ENCODE results near the gene ANKS1B. TPM values are rescaled to one million over a fixed set of nuclear protein-coding genes. Genes with fewer than 3 reads are reported as not detected.

Gene ANKS1B
- total RNA-seq, 1 experiment from 2014 or later = 9.7 TPM

GRCh38 chr12:99232324-99232723 lies 752.4 kb downstream of the ANKS1B start:
- DNase-seq (ENCODE audit: low read depth, low spot score) (no peak), ATAC-seq (no peak)
- intact Hi-C loops (cut with micrococcal nuclease; ENCODE audit: unreplicated experiment) (no loop called here), in situ Hi-C loops (cut with HindIII; ENCODE audit: low pct_unique_long_range_greater_than_20kb, low sequenced_read_pairs) (no loop called here)
- no peak overlapping the region for H3K4me3 ChIP-seq (ENCODE audit: low read depth in 2 of 2, low read length in 2 of 2)
- H3K36me3 ChIP-seq (ENCODE audit: control insufficient read depth, insufficient read depth, low read length) = no peaks in the 10 kb centered on the region
- no peaks in the 10 kb centered on the region for H3K4me1 ChIP-seq (ENCODE audit: control insufficient read depth, insufficient read depth, low read length)
- CTCF ChIA-PET = no interaction called here
- POLR2A ChIA-PET = no interaction called here
- H3K27ac ChIP-seq (ENCODE audit: low read length) = no peak overlapping the region
- no peaks in the 10 kb centered on the region for H3K27me3 ChIP-seq (ENCODE audit: control insufficient read depth, insufficient read depth, low read length)
- no peaks in the 10 kb centered on the region for H3K9me3 ChIP-seq (ENCODE audit: control insufficient read depth, insufficient read depth, low read depth, low read length)
- no TSS peak for BruUV-seq (replicated peaks)
- no peak for TF ChIP-seq POLR2AphosphoS5 (IDR thresholded peaks at IDR 0.05; ENCODE audit: low read depth, low read length)

GRCh38 chr12:99231031-99231430 lies 753.7 kb downstream of the ANKS1B start:
- intact Hi-C loops (cut with micrococcal nuclease; ENCODE audit: unreplicated experiment) = no loop called here
- no peaks in the 10 kb centered on the region for H3K9me3 ChIP-seq (ENCODE audit: control insufficient read depth, insufficient read depth, low read depth, low read length)
- ATAC-seq (no peak), DNase-seq (ENCODE audit: low read depth, low spot score) (no peak)
- in situ Hi-C loops (cut with HindIII; ENCODE audit: low pct_unique_long_range_greater_than_20kb, low sequenced_read_pairs) = no loop called here
- no peaks in the 10 kb centered on the region for H3K36me3 ChIP-seq (ENCODE audit: control insufficient read depth, insufficient read depth, low read length)
- H3K4me1 ChIP-seq (ENCODE audit: control insufficient read depth, insufficient read depth, low read length) = no peaks in the 10 kb centered on the region
- POLR2A ChIA-PET = no interaction called here
- H3K27ac ChIP-seq (ENCODE audit: low read length) = no peak overlapping the region
- H3K4me3 ChIP-seq (ENCODE audit: low read depth in 2 of 2, low read length in 2 of 2) = no peak overlapping the region
- TF ChIP-seq POLR2AphosphoS5 (IDR thresholded peaks at IDR 0.05; ENCODE audit: low read depth, low read length) (no peak), CTCF (IDR thresholded peaks at IDR 0.05) (no peak), TCF7L2 (IDR thresholded peaks at IDR 0.05; ENCODE audit: low read depth, low read length) (no peak), REST (IDR thresholded peaks at IDR 0.05; ENCODE audit: insufficient read depth in 1 of 2, low read depth in 2 of 2, low read length in 1 of 2) (no peak), SIN3A (IDR thresholded peaks at IDR 0.05; ENCODE audit: borderline replicate concordance, insufficient read depth, low read depth, low read length) (no peak)
- no TSS peak for BruUV-seq (replicated peaks)
- CTCF ChIA-PET = no interaction called here
- no peaks in the 10 kb centered on the region for H3K27me3 ChIP-seq (ENCODE audit: control insufficient read depth, insufficient read depth, low read length)

GRCh38 chr12:99224237-99224636 lies 760.5 kb downstream of the ANKS1B start:
- BruUV-seq (replicated peaks) = no TSS peak
- no peak for DNase-seq (ENCODE audit: low read depth, low spot score)
- in situ Hi-C loops (cut with HindIII; ENCODE audit: low pct_unique_long_range_greater_than_20kb, low sequenced_read_pairs) (no loop called here), intact Hi-C loops (cut with micrococcal nuclease; ENCODE audit: unreplicated experiment) (no loop called here)
- Histone ChIP-seq H3K27me3 (ENCODE audit: control insufficient read depth, insufficient read depth, low read length) (no peaks in the 10 kb centered on the region), H3K36me3 (ENCODE audit: control insufficient read depth, insufficient read depth, low read length) (no peaks in the 10 kb centered on the region), H3K9me3 (ENCODE audit: control insufficient read depth, insufficient read depth, low read depth, low read length) (no peaks in the 10 kb centered on the region), H3K4me3 (ENCODE audit: low read depth in 2 of 2, low read length in 2 of 2) (no peak overlapping the region), H3K4me1 (ENCODE audit: control insufficient read depth, insufficient read depth, low read length) (no peaks in the 10 kb centered on the region), H3K27ac (ENCODE audit: low read length) (no peak overlapping the region)
- ChIA-PET CTCF (no interaction called here), POLR2A (no interaction called here)
- TF ChIP-seq TCF7L2 (IDR thresholded peaks at IDR 0.05; ENCODE audit: low read depth, low read length) = no peak
- TF ChIP-seq REST (IDR thresholded peaks at IDR 0.05; ENCODE audit: insufficient read depth in 1 of 2, low read depth in 2 of 2, low read length in 1 of 2) = no peak
- TF ChIP-seq POLR2AphosphoS5 (IDR thresholded peaks at IDR 0.05; ENCODE audit: low read depth, low read length) = no peak
- no peak for TF ChIP-seq SIN3A (IDR thresholded peaks at IDR 0.05; ENCODE audit: borderline replicate concordance, insufficient read depth, low read depth, low read length)
- no peak for TF ChIP-seq CTCF (IDR thresholded peaks at IDR 0.05)
- no peak for ATAC-seq
